Parathyroid adenoma (tissue), 2 donors: ENCODE measurements around the gene USP14.

Experiments used
- H2AFZ ChIP-seq: fragments of 300-600 bp; sonication (generic); one replicate; pipeline ENCODE4 v1.7.0; 2017; ENCODE audit warnings: antibody characterized with exemption, mild to moderate bottlenecking
- H3K27ac ChIP-seq: fragments of 300-600 bp; sonication (generic); one replicate; pipeline ENCODE4 v1.7.0; 2017
- H3K27me3 ChIP-seq: fragments of 300-600 bp; sonication (generic); one replicate; pipeline ENCODE4 v1.7.0; 2017; ENCODE audit warnings: low read length; ENCODE audit not compliant: control insufficient read depth, insufficient read depth
- H3K36me3 ChIP-seq: fragments of 300-600 bp; sonication (generic); one replicate; pipeline ENCODE4 v1.7.0; 2017; ENCODE audit warnings: low read length; ENCODE audit not compliant: control insufficient read depth, insufficient read depth
- H3K4me1 ChIP-seq: fragments of 300-600 bp; sonication (generic); one replicate; pipeline ENCODE4 v1.7.0; 2017; ENCODE audit warnings: control low read depth
- H3K4me2 ChIP-seq: fragments of 300-600 bp; sonication (generic); one replicate; pipeline ENCODE4 v1.7.0; 2017; ENCODE audit warnings: low read length
- H3K4me3 ChIP-seq: fragments of 300-600 bp; sonication (generic); one replicate; pipeline ENCODE4 v1.7.0; 2017; ENCODE audit warnings: low read depth, low read length
- H3K79me2 ChIP-seq: fragments of 300-600 bp; sonication (generic); one replicate; pipeline ENCODE4 v1.7.0; 2017; ENCODE audit warnings: control low read depth
- H3K9ac ChIP-seq: fragments of 300-600 bp; sonication (generic); one replicate; pipeline ENCODE4 v1.7.0; 2017; ENCODE audit warnings: mild to moderate bottlenecking
- H3K9me3 ChIP-seq: fragments of 300-600 bp; sonication (generic); one replicate; pipeline ENCODE4 v1.7.0; 2017; ENCODE audit warnings: low read length; ENCODE audit not compliant: control insufficient read depth
- CTCF ChIP-seq: fragments of 300-600 bp; sonication (generic); IDR thresholded peaks from one replicate; pipeline ENCODE4 v1.7.0; 2017; ENCODE audit warnings: antibody characterized with exemption, mild to moderate bottlenecking
- donor health status: primary hyperparathyroidism.

USP14 gene

GRCh38 chr18:148841-149240 lies 9.5 kb upstream of the USP14 start:
- TF ChIP-seq CTCF = no peak
- Histone ChIP-seq H3K4me1 (no peaks in the 10 kb centered on the region), H3K4me3 (no peak overlapping the region), H2AFZ (no peak overlapping the region), H3K27me3 (no peaks in the 10 kb centered on the region), H3K9me3 (no peaks in the 10 kb centered on the region), H3K9ac (no peak overlapping the region), H3K36me3 (no peaks in the 10 kb centered on the region), H3K4me2 (no peak overlapping the region), H3K79me2 (no peaks in the 10 kb centered on the region), H3K27ac (no peak overlapping the region)

- Histone ChIP-seq H3K4me1 (no peaks in the 10 kb centered on the region), H3K9ac (no peak overlapping the region), H3K27ac (no peak overlapping the region)
These were observed 4.2 kb upstream of the USP14 start for GRCh38 chr18:154151-154550.

GRCh38 chr18:155688-156087 lies 2.7 kb upstream of the USP14 start:
- Histone ChIP-seq H3K4me3 (no peak overlapping the region), H3K27ac (no peak overlapping the region), H2AFZ (no peak overlapping the region), H3K36me3 (no peaks in the 10 kb centered on the region), H3K4me1 (no peaks in the 10 kb centered on the region), H3K4me2 (no peak overlapping the region), H3K9ac (no peak overlapping the region), H3K9me3 (no peaks in the 10 kb centered on the region), H3K27me3 (no peaks in the 10 kb centered on the region), H3K79me2 (peaks cover 18% of the 10 kb centered on the region)
- no peak for TF ChIP-seq CTCF

More at GRCh38 chr18:154151-154550, 4.2 kb upstream of the USP14 start:
- no peaks in the 10 kb centered on the region for H3K9me3 ChIP-seq
- H2AFZ ChIP-seq = no peak overlapping the region
- H3K36me3 ChIP-seq = no peaks in the 10 kb centered on the region
- H3K79me2 ChIP-seq = peaks cover 6% of the 10 kb centered on the region
- H3K4me2 ChIP-seq = no peak overlapping the region
- H3K27me3 ChIP-seq = no peaks in the 10 kb centered on the region
- TF ChIP-seq CTCF = no peak
- no peak overlapping the region for H3K4me3 ChIP-seq

- H3K4me2 ChIP-seq = no peak overlapping the region
These were observed 1.7 kb upstream of the USP14 start for GRCh38 chr18:156514-157230.

More at GRCh38 chr18:156514-157230, 1.7 kb upstream of the USP14 start:
- H3K9me3 ChIP-seq = no peaks in the 10 kb centered on the region
- H3K79me2 ChIP-seq = peaks cover 18% of the 10 kb centered on the region
- no peaks in the 10 kb centered on the region for H3K27me3 ChIP-seq
- no peak overlapping the region for H3K27ac ChIP-seq
- no peaks in the 10 kb centered on the region for H3K4me1 ChIP-seq
- H2AFZ ChIP-seq = no peak overlapping the region
- no peak overlapping the region for H3K9ac ChIP-seq
- TF ChIP-seq CTCF = no peak
- no peaks in the 10 kb centered on the region for H3K36me3 ChIP-seq
- no peak overlapping the region for H3K4me3 ChIP-seq
